HG03095 (cell line): Measurements from ENCODE around the gene ANAPC7.
"Not testable (repeated sequence)": the region's sequence is repeated elsewhere in the genome, so short reads cannot be mapped to it uniquely, and the experiment has no call there.

Experiments
- ATAC-seq: cut with Tn5 transposase; IDR thresholded peaks from one replicate; pipeline ENCODE4 v1.9.1; 2021; ENCODE audit warnings: moderate library complexity; ENCODE audit not compliant: unreplicated experiment

Gene ANAPC7

DNA sequence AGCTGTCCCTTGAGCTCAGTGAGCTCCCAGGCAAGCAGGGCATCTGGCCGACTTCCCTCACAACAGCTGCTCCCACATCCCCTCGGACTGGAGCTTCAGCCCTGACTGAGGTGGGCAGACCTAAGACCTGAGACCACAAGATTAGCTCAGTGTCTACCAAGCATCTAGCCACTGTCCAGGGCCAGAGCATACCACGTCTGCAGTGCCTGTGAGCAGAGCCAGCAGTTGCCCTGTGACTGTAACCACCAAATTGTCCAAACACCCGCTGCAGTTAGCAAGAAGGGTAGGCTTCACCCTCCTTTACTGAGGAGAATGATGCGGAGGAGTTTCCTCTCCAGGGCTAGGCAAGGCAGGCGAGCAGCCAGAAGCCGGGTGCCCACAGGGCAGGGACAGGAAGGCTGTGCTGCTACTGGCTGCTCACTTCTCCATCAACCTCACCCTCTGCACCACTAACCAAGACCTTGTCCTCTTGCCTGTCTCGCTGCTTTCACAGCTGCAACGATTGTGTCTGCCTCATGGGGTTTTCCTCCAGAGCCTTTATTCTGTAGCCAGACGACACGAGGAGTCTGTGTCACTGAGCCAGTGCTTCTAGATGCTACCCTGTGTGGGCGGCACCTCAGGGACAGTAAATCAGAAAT, 53.9 kb downstream of the ANAPC7 start:
- no peak for ATAC-seq

DNA sequence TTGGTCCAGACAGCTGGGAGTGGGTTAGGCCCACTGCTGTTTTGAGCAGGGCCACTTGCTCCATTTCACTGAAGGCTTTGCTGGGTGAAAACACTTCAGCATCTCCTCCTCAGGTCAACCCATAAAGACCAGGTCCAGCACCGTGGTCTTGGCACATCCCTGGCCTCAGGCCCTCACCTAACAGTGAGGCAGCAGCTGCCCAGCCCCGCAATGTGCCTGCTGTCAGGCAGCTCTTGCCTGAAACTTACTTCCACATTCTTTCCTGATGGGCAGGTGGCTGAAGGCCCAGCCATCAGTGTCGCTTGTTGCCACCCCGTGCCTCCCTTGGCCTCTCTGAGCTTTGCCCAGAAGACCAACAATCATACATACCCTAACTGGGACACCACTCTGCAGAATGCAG, 54.4 kb downstream of the ANAPC7 start:
- ATAC-seq: no peak

GRCh38 chr12:110348431-110349059, 55.0 kb downstream of the ANAPC7 start:
- ATAC-seq: no peak

DNA sequence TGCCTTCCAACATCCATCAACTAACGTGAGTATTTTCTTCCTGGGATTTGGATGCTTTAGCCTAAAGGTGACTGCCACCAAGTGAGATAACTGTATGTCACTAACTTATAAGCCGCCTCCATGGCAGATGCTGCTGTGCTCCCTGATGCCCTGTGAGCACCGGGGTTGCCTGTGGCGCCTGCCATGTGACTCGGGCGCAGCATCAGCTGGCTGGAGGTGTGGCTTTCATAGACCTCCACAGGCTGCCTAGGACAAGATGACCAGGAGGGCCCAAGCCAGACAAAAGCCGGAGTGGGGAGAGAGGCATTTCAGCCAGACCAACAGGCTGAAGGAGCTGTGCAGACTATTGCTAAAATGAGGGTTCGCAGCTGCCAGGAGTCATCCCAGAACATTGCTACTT, 55.7 kb downstream of the ANAPC7 start:
- no peak for ATAC-seq

DNA sequence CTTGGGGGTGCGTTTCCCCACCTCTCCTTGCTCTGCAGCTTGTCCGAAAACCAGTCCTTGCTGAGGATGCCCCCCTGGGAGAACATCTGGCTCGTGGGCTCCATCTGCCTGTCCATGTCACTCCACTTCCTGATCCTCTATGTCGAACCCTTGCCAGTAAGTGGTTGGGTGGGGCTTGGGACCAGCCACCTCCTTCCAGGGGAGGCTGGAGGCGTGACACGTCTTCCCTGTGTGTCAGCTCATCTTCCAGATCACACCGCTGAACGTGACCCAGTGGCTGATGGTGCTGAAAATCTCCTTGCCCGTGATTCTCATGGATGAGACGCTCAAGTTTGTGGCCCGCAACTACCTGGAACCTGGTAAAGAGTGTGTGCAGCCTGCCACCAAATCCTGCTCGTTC, 57.5 kb downstream of the ANAPC7 start:
- no peak for ATAC-seq

DNA sequence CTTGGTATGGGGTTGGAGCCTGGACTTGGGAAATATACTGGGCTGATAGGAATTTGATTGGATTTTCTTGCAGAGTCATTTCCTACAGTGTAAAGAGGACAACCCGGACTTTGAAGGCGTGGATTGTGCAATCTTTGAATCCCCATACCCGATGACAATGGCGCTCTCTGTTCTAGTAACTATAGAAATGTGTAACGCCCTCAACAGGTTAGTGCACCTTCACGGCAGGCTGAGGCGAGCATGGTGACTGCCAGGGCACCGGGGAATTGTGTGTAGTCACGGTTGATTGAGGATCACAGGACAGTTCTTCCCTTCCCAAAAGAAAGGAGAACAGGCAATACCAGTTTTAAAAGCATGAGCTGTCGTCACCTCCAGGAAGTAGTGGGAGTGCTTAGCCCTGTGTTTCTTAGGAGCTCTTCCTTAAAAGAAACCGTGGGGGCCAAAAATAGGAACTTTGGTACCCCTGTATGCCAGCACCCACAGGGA, 58.3 kb downstream of the ANAPC7 start:
- ATAC-seq: no peak

GRCh38 chr12:110344657-110345056, 58.9 kb downstream of the ANAPC7 start:
- no peak for ATAC-seq

DNA sequence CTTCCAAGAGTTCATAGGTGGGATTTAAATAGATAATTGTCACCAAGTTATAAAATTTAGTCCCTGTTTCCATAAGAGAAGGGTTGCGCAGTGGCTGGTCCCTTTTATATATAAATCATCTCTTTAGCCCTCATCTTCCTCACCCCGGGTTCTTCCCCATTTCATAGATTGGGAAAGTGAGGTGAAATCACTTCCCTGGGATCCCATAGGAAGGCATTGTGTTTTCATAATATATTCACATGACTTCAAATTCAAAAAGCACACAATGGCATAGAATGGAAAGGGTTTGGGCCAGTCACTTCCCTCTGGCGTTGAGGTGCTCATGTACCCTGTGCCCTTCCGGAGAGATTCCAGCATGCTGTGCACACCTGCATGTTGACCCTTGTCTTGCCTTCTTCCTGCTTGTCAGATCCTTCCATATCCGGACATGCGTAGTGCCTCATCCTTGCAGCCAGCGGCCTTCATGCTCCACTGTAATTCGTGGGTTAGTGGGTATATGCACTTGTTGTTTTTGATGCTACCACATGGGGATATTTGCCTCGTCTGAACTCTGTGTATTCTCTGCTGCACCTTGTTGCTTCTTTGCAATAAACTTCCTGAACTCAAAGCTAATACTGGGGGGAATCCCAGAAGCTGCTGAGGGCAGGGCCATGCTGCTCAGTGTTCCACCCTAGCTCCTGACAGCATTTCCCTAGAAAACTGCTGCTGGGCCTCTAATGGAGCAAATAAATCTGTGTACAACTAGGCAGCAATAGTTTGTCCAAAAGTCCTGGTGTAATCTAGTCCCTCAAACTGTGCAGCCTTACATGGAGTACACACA, 59.6 kb downstream of the ANAPC7 start:
- ATAC-seq: no peak

DNA sequence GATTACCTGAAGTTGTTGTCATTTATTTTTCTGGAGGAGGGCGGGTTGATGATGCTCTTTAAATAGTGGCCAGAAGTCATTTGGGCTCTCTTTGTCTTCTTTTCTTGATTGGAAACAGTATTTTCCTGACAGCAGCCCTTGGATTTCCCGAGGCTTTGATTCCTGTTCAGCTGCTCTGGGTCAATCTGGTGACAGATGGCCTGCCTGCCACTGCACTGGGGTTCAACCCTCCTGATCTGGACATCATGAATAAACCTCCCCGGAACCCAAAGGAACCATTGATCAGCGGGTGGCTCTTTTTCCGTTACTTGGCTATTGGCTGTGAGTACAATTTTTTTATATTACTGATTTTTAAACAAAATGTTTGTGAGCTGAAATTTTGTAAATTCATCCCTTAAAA, 60.4 kb downstream of the ANAPC7 start:
- no peak for ATAC-seq

- no peak for ATAC-seq
These were observed 61.4 kb downstream of the ANAPC7 start for GRCh38 chr12:110342157-110342556.

DNA sequence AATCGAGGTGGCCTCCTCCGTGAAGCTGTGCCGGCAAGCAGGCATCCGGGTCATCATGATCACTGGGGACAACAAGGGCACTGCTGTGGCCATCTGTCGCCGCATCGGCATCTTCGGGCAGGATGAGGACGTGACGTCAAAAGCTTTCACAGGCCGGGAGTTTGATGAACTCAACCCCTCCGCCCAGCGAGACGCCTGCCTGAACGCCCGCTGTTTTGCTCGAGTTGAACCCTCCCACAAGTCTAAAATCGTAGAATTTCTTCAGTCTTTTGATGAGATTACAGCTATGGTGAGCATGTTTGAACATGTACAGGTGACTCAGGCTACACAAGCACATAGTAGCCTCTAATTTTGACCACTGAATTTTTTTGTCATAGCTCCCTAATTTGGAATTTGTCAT, 62.8 kb downstream of the ANAPC7 start:
- no peak for ATAC-seq

DNA sequence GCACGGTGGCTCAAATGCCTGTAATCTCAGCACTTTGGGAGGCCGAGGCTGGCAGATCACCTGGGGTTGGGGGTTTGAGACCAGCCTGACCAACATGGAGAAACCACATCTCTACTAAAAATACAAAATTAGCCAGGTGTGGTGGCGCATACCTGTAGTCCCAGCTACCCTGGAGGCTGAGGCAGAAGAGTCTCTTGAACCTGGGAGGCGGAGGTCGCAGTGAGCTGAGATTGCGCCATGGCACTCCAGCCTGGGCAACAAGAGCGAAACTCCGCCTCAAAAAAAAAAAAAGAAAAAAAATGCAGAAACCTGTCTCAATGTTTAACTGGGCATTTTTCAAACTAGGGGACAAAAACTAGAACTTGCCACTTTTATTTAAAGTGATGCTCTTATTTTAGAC, 63.2 kb downstream of the ANAPC7 start:
- not testable (repeated sequence) for ATAC-seq

- no peak for ATAC-seq
These were observed 64.1 kb downstream of the ANAPC7 start for GRCh38 chr12:110339184-110339952.

DNA sequence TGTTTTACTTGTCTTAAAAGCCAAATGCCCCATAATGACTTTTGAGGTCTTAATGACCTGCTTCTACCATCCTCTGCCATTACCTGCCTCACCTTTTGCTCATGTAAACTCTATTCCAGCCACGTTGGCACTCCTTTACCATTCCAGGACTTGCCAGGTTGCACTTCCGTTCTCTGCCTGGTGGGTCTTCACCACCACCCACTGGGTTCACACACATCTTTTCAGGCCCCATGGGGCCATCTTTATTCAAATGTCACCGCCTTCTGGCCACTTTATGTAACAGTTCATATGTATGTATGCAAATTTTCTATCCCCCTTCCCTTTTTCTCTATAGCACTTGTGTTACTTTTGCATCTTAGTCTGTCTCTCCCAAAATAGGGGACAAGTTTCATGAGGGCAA, 64.8 kb downstream of the ANAPC7 start:
- no peak for ATAC-seq

GRCh38 chr12:110337912-110338710, 65.4 kb downstream of the ANAPC7 start:
- ATAC-seq: no peak

GRCh38 chr12:110335481-110336045, 67.9 kb downstream of the ANAPC7 start:
- ATAC-seq: no peak

- ATAC-seq: no peak
These were observed 70.3 kb downstream of the ANAPC7 start for GRCh38 chr12:110333201-110333600.

DNA sequence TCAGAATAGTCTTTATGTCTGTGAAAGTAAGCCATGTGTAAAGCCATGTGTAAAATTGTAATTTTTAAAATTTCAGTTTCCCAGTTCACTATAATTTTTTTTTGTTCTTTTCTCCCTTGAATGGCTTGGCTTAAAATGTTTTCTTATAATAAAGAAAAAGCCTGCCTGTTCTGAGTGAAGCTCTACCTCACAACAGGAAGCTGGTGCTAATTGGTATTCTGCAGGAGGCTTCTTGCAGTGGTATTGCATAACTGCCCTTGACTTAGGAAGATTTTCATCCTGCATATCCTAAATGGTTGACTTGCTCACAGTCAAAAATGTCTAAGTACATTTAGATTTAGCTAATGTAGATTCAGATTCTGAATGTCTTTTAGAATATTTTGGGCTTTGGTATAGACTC, 73.0 kb downstream of the ANAPC7 start:
- no peak for ATAC-seq

DNA sequence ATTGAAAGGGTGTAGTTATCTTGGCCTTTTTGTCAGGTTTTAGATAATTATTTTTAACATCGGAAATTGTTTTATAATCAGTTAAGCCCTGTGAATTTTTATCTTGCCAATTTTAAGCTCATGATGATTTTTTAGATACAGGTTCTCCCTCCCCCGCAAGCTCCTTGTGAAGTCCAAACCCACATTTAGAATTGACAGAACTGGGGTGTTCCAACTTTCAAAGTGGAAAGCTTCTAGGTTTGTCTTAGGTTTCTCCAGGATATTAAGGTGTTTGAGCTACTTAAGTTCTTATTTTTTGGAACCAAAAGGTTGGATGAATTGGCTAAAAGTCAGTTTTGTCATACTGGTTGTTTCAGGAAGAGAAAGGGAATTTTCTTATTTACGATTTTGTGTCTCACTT, 73.4 kb downstream of the ANAPC7 start:
- no peak for ATAC-seq

GRCh38 chr12:110329710-110330109, 73.8 kb downstream of the ANAPC7 start:
- ATAC-seq: no peak
